ENCODE measurements around the gene ACACA.

DNA sequence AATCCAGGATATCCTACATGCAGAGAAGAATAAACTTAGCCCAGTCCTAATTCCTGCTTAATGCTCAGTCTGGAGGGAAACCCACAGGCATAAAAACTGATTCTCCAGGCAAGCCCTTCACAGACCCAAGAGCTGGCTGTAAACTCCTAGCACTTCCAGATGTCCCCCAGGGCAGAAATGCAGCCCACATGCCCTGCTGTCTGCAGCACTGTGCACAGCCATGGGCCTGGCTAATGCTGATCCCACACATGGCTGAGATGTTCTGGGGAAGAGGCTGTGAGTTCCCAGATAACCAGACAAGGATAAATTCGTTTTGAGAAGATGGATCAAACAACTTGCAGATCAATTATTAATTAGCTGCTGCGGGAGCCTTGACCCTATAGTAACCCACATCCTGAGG is 309.5 kb downstream of the ACACA start:
- TF ChIP-seq, protein P1, sequence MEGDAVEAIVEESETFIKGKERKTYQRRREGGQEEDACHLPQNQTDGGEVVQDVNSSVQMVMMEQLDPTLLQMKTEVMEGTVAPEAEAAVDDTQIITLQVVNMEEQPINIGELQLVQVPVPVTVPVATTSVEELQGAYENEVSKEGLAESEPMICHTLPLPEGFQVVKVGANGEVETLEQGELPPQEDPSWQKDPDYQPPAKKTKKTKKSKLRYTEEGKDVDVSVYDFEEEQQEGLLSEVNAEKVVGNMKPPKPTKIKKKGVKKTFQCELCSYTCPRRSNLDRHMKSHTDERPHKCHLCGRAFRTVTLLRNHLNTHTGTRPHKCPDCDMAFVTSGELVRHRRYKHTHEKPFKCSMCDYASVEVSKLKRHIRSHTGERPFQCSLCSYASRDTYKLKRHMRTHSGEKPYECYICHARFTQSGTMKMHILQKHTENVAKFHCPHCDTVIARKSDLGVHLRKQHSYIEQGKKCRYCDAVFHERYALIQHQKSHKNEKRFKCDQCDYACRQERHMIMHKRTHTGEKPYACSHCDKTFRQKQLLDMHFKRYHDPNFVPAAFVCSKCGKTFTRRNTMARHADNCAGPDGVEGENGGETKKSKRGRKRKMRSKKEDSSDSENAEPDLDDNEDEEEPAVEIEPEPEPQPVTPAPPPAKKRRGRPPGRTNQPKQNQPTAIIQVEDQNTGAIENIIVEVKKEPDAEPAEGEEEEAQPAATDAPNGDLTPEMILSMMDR (IDR thresholded peaks at IDR 0.05): no peak
- TF ChIP-seq POLR2A (IDR thresholded peaks at IDR 0.05) (no peak), POLR2AphosphoS5 (IDR thresholded peaks at IDR 0.05) (no peak)
